Measurements from ENCODE around the gene KRTCAP2.

The KRTCAP2 gene

GRCh38 chr1:155174324-155175280 is 1.5 kb upstream of the KRTCAP2 start:
- peak; percentile 61 for DNase-seq
- H3K4me3 ChIP-seq (ENCODE audit: low read depth, low read length), result peak overlapping the region; percentile 90
- H3K36me3 ChIP-seq, result peaks cover 24% of the 10 kb centered on the region
- TF ChIP-seq CTCF (IDR thresholded peaks at IDR 0.05; ENCODE audit: low read depth, low read length), result no peak
- H3K27me3 ChIP-seq, result no peaks in the 10 kb centered on the region
- H3K4me1 ChIP-seq, result peaks cover 14% of the 10 kb centered on the region
- H3K9me3 ChIP-seq, result no peaks in the 10 kb centered on the region

GRCh38 chr1:155173478-155174323 is 597 bp upstream of the KRTCAP2 start, which contains the start of gene TRIM46:
TSS of gene TRIM46 (plus strand) at chr1:155173849. CDS start at chr1:155173967, 118 bp downstream.
- H3K9me3 ChIP-seq, result no peaks in the 10 kb centered on the region
- peak within 1 kb of the TSS; percentile 90 for H3K4me3 ChIP-seq (ENCODE audit: low read depth, low read length)
- H3K4me1 ChIP-seq, result peaks cover 14% of the 10 kb centered on the region
- peak; percentile 64 for DNase-seq
- H3K27me3 ChIP-seq, result no peaks in the 10 kb centered on the region
- peaks cover 19% of the 10 kb centered on the region for H3K36me3 ChIP-seq
- TF ChIP-seq CTCF (IDR thresholded peaks at IDR 0.05; ENCODE audit: low read depth, low read length), result no peak

DNA sequence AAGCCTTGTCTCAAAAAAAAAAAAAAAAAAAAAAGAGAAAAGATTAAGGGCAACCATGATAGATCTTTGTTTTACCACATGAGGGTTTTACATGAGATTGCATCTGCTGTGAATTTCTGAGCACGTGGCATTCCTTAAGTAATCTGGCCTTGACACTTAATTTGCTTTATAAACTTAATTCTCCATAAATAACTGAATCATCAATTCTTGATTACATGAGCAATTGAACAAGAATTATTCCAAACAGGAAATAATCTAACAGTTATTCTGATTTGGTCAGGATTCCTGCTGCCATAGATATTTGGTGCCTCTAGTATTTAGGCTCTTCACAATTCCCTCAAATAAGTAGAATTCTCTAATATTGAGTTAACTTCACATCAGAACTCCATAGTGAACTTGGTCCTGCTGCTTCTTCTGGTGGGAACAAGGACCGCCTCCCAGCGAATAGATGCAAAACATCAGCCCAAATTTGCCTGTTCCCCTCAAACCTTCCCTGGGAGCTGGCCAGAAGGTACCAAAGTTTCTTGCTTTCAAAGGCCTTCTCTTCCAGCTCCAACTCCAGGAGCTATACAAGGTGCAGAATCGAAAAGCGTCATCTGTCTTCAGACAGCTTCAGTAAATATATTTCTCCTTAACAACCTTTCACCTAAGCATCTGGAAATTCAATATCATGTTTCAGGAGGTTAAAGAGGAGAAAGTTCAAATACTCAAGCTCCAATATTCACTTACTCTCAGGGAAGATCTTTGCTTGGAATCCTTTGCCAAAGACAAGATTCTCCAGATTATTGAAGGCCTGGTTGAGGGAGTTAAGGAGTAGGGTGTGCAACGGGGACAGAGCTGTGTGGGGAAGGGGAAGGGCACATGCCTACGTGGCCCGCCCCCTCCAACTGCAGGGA is 1.0 kb downstream of the KRTCAP2 start:
- no peak for DNase-seq
- Histone ChIP-seq H3K4me3 (ENCODE audit: low read depth, low read length) (peak overlapping the region; percentile 90), H3K4me1 (peaks cover 14% of the 10 kb centered on the region), H3K9me3 (no peaks in the 10 kb centered on the region), H3K27me3 (no peaks in the 10 kb centered on the region), H3K36me3 (peaks cover 5% of the 10 kb centered on the region)
- TF ChIP-seq CTCF (IDR thresholded peaks at IDR 0.05; ENCODE audit: low read depth, low read length), result no peak

- Histone ChIP-seq H3K9me3 (no peaks in the 10 kb centered on the region), H3K4me3 (ENCODE audit: low read depth, low read length) (no peak overlapping the region), H3K36me3 (no peaks in the 10 kb centered on the region), H3K4me1 (peaks cover 13% of the 10 kb centered on the region), H3K27me3 (no peaks in the 10 kb centered on the region)
- TF ChIP-seq CTCF (IDR thresholded peaks at IDR 0.05; ENCODE audit: low read depth, low read length), result no peak
- no peak for DNase-seq
Observed at GRCh38 chr1:155170806-155171205, 2.3 kb downstream of the KRTCAP2 start.

DNA sequence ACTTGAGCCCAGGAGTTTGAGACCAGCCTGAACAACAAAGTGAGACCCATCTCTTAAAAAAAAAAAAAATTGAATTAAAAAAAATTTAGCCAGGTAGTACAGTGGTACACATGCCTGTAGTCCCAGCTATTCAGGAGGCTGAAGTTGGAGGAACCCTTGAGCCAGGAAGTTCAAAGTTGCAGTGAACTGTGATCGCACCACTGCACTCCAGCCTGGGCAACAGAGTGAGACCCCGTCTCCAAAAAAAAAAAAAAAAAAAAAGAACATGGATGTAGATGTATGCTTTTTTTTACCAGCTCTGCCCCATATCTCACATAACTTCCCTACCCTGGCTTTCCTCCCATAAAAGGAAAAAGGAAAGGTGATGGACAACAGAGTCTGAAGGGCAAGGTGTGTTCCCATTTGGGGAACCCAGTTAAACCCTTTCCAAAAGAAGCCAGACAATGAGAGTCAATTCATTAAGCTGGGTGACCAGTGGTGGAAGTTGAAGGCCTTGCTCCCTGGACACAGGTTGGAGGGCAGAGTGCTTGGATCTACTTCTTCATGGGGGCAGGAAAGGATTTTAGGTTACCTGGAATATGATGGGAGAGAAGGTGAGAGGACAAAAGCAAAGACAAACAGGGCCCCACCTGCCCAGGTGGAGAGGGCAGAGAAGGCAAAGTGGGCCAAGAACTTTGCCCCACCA is 2.9 kb downstream of the KRTCAP2 start:
- DNase-seq, result no peak
- no peaks in the 10 kb centered on the region for H3K9me3 ChIP-seq
- peaks cover 8% of the 10 kb centered on the region for H3K4me1 ChIP-seq
- H3K36me3 ChIP-seq, result no peaks in the 10 kb centered on the region
- no peak overlapping the region for H3K4me3 ChIP-seq (ENCODE audit: low read depth, low read length)
- H3K27me3 ChIP-seq, result no peaks in the 10 kb centered on the region
- no peak for TF ChIP-seq CTCF (IDR thresholded peaks at IDR 0.05; ENCODE audit: low read depth, low read length)

All from BE2C (cell line).